Activated B cell treated with CpG ODN at 0.5 μM for 24 hours (primary cell): ENCODE data around the gene ALKBH2. TPM values are rescaled to one million over a fixed set of nuclear protein-coding genes. Genes with fewer than 3 reads are reported as not detected.

Source experiments
- ATAC-seq: fragments of 200-7000 bp; cut with Tn5 transposase; one replicate; pipeline ENCODE4 v1.10.0; 2021; ENCODE audit warnings: low read depth, mild to moderate bottlenecking, moderate library complexity
- CTCF ChIA-PET: fragments of 350-600 bp; sonication (Branson Sonifier 250); formaldehyde crosslinking; loops from one replicate; lab custom pipeline; 2021; ENCODE audit warnings: antibody characterized with exemption; lab: Charles Lee
- POLR2A ChIA-PET: fragments of 350-600 bp; sonication (Branson Sonifier 250); formaldehyde crosslinking; loops from one replicate; lab custom pipeline; 2021; ENCODE audit warnings: antibody characterized with exemption; lab: Charles Lee
- DNase-seq: peaks from one replicate; pipeline ENCODE4 v3.0.0; 2022
- H3K27ac Mint-ChIP-seq: one replicate; pipeline ENCODE4 v1.8.0; 2020; ENCODE audit warnings: mixed read lengths
- H3K27me3 Mint-ChIP-seq: one replicate; pipeline ENCODE4 v1.8.0; 2021; ENCODE audit warnings: mixed read lengths
- H3K36me3 Mint-ChIP-seq: one replicate; pipeline ENCODE4 v1.8.0; 2021; ENCODE audit warnings: low read depth, mixed read lengths
- H3K4me1 Mint-ChIP-seq: one replicate; pipeline ENCODE4 v1.8.0; 2021; ENCODE audit warnings: mixed read lengths
- H3K4me3 Mint-ChIP-seq: one replicate; pipeline ENCODE4 v1.8.0; 2020; ENCODE audit warnings: mild to moderate bottlenecking, mixed read lengths
- H3K9me3 Mint-ChIP-seq: one replicate; pipeline ENCODE4 v1.8.0; 2020; ENCODE audit warnings: mixed read lengths
- intact Hi-C: fragments of 100-400 bp; cut with micrococcal nuclease; formaldehyde crosslinking; loops from one replicate; pipeline ENCODE4 v1.15.1; 2024
- total RNA-seq: library from RNA; stranded (reverse); gene quantifications from 2 replicates; pipeline ENCODE4 v1.2.3, GENCODE V29; 2022
- TF ChIP-seq, protein P1 (sequence below): fragments of 200-600 bp; IDR thresholded peaks from one replicate; pipeline ENCODE4 v1.8.0; 2022; ENCODE audit warnings: antibody characterized with exemption, mild to moderate bottlenecking

The ALKBH2 gene
- total RNA-seq, 1 donor from 2014 or later, result 21.3 TPM

DNA sequence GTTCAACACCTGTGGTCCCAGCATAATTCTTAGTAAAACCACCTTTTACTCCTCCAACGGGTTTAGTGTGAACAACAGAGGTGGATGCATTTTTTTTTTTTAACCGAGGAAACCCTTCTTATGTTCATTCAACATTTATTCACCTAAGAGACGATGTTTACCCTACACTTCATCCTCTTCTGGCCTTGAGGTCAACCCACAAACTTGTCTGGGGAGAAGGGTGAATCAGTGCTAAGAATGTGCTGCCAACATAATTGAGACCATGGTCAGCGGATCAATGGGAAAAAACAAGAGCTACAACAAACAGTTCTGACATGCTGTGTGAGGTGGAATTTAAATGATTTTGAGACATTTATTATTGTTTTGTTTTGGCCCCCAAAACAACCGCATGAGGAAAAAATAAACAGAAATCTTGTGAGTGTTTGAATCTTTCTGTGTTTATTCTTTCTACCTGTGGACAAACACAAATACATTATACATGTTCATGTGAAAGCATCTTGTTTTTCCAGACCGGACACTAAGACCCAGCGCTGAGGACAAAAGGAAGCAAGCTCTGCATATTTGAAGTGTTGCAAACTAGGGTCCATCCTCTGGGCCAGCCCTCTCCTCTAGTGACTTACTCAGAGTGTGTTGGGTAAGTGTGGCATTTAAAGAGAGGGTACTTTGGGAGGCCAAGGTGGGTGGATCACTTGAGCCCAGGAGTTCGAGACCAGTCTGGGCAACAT lies 46.0 kb downstream of the ALKBH2 start:
- Mint-ChIP-seq H3K27ac (no peak overlapping the region), H3K36me3 (peaks cover 1% of the 10 kb centered on the region), H3K9me3 (no peaks in the 10 kb centered on the region), H3K4me1 (peaks cover 6% of the 10 kb centered on the region), H3K4me3 (no peak overlapping the region), H3K27me3 (peaks cover 12% of the 10 kb centered on the region)
- ChIA-PET POLR2A (no interaction called here), CTCF (no interaction called here)
- no peak for DNase-seq
- intact Hi-C loops, result no loop called here
- TF ChIP-seq, protein P1, sequence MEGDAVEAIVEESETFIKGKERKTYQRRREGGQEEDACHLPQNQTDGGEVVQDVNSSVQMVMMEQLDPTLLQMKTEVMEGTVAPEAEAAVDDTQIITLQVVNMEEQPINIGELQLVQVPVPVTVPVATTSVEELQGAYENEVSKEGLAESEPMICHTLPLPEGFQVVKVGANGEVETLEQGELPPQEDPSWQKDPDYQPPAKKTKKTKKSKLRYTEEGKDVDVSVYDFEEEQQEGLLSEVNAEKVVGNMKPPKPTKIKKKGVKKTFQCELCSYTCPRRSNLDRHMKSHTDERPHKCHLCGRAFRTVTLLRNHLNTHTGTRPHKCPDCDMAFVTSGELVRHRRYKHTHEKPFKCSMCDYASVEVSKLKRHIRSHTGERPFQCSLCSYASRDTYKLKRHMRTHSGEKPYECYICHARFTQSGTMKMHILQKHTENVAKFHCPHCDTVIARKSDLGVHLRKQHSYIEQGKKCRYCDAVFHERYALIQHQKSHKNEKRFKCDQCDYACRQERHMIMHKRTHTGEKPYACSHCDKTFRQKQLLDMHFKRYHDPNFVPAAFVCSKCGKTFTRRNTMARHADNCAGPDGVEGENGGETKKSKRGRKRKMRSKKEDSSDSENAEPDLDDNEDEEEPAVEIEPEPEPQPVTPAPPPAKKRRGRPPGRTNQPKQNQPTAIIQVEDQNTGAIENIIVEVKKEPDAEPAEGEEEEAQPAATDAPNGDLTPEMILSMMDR, result no peak
- ATAC-seq, result no peak

DNA sequence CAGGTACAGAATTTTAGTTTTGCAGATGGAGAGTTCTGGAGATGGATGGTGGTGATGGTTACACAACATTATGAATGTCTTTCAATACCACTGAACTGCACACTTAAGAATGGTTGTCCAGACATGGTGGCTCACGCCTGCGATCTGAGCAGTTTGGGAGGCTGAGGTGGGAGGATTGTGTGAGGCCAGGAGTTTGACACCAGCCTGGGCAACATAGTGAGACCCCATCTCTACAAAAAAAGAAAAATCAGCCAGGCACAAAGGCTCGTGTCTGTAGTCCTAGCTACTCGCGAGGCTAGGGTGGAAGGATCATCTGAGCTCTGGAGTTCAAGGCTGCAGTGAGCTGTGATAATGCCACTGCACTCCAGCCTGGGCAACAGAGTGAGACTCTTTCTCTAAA lies 49.0 kb downstream of the ALKBH2 start:
- Mint-ChIP-seq H3K4me3 (no peak overlapping the region), H3K36me3 (no peaks in the 10 kb centered on the region), H3K9me3 (peaks cover 4% of the 10 kb centered on the region), H3K27me3 (peaks cover 21% of the 10 kb centered on the region), H3K4me1 (no peaks in the 10 kb centered on the region), H3K27ac (no peak overlapping the region)
- POLR2A ChIA-PET, result no interaction called here
- TF ChIP-seq, protein P1, result no peak
- CTCF ChIA-PET, result no interaction called here
- intact Hi-C loops, result no loop called here
- no peak for DNase-seq
- no peak for ATAC-seq

Other genes starting within 250 kb of the ALKBH2 start
- 19.8 and 21.4 TPM in 2 replicates for gene SSH1, start 235.9 kb downstream of the ALKBH2 start, total RNA-seq
- not detected in 2 replicates for gene DAO, start 213.4 kb downstream of the ALKBH2 start, total RNA-seq
- gene SVOP, start 72.4 kb downstream of the ALKBH2 start, total RNA-seq, result not detected in 2 replicates
- gene USP30, start 40.9 kb downstream of the ALKBH2 start, total RNA-seq, result 17.4 and 17.7 TPM in 2 replicates
- gene UNG, start 4.1 kb upstream of the ALKBH2 start, total RNA-seq, result 13.2 and 13.3 TPM in 2 replicates
- gene ACACB, start 23.1 kb upstream of the ALKBH2 start, total RNA-seq, result 5.0 and 6.3 TPM in 2 replicates
- not detected in 2 replicates for gene FOXN4, start 215.8 kb upstream of the ALKBH2 start, total RNA-seq